Trophoblast cell (in vitro differentiated cells and primary cell): ENCODE data around the gene CLCA2.
A peak's percentile ranks its signal among the peaks of the same experiment; 100 is the strongest.

Experiments
- DNase-seq, 2 donors: peaks; one replicate each; pipeline ENCODE4 v3.0.0-alpha.2; 2016
- H2AFZ ChIP-seq: 2 replicates; pipeline ENCODE4 v1.6.1; 2013; ENCODE audit warnings: low read length, moderate library complexity, mild to moderate bottlenecking; ENCODE audit not compliant: insufficient read depth, poor library complexity
- H2AK5ac ChIP-seq: 2 replicates; pipeline ENCODE4 v1.6.1; 2013; ENCODE audit warnings: mild to moderate bottlenecking, low read length
- H2BK120ac ChIP-seq: 2 replicates; pipeline ENCODE4 v1.6.1; 2013; ENCODE audit warnings: low read length, mild to moderate bottlenecking, moderate library complexity; ENCODE audit not compliant: insufficient read depth, poor library complexity
- H2BK12ac ChIP-seq: 2 replicates; pipeline ENCODE4 v1.6.1; 2013; ENCODE audit warnings: mild to moderate bottlenecking, low read length, moderate library complexity
- H2BK5ac ChIP-seq: 2 replicates; pipeline ENCODE4 v1.6.1; 2013; ENCODE audit warnings: low read length, low read depth, moderate library complexity, mild to moderate bottlenecking; ENCODE audit not compliant: poor library complexity
- H3K14ac ChIP-seq: 2 replicates; pipeline ENCODE4 v1.6.1; 2013; ENCODE audit warnings: mild to moderate bottlenecking, low read length
- H3K18ac ChIP-seq: 2 replicates; pipeline ENCODE4 v1.6.1; 2013; ENCODE audit warnings: mild to moderate bottlenecking, low read length
- H3K23ac ChIP-seq: 2 replicates; pipeline ENCODE4 v1.6.1; 2013; ENCODE audit warnings: low read length
- H3K27ac ChIP-seq: 2 replicates; pipeline ENCODE4 v1.5.1; 2013; ENCODE audit warnings: low read depth, mild to moderate bottlenecking, inconsistent platforms, low read length, moderate library complexity
- H3K27me3 ChIP-seq: 2 replicates; pipeline ENCODE4 v1.6.1; 2013; ENCODE audit warnings: inconsistent platforms, mild to moderate bottlenecking, low read length, moderate library complexity; ENCODE audit not compliant: insufficient read depth
- H3K36me3 ChIP-seq, 2 experiments: 1 replicate in 1 of 2; 2 replicates in 1 of 2; pipeline ENCODE4 v1.6.1; 2013; ENCODE audit warnings: low read length in 2 of 2, mild to moderate bottlenecking in 2 of 2, moderate library complexity in 1 of 2; ENCODE audit not compliant: insufficient read depth in 2 of 2, control insufficient read depth in 1 of 2
- H3K4ac ChIP-seq: 2 replicates; pipeline ENCODE4 v1.6.1; 2013; ENCODE audit warnings: low read depth, mild to moderate bottlenecking, low read length, moderate library complexity
- H3K4me1 ChIP-seq, 2 experiments: 1 replicate in 1 of 2; 2 replicates in 1 of 2; pipeline ENCODE4 v1.6.1; 2013; ENCODE audit warnings: low read length in 2 of 2, mild to moderate bottlenecking in 2 of 2, moderate library complexity in 1 of 2; ENCODE audit not compliant: insufficient read depth in 2 of 2, control insufficient read depth in 1 of 2
- H3K4me2 ChIP-seq: 2 replicates; pipeline ENCODE4 v1.6.1; 2013; ENCODE audit warnings: inconsistent platforms, mild to moderate bottlenecking, low read length, moderate library complexity
- H3K4me3 ChIP-seq: 2 replicates; pipeline ENCODE4 v1.5.1; 2013; ENCODE audit warnings: mild to moderate bottlenecking, low read depth, low read length, inconsistent platforms
- H3K79me1 ChIP-seq: one replicate; pipeline ENCODE4 v1.6.1; 2013; ENCODE audit warnings: low read length
- H3K79me2 ChIP-seq: 2 replicates; pipeline ENCODE4 v1.6.1; 2013; ENCODE audit warnings: low read length, mild to moderate bottlenecking; ENCODE audit not compliant: control insufficient read depth, insufficient read depth, poor library complexity
- H3K9ac ChIP-seq: 2 replicates; pipeline ENCODE4 v1.6.1; 2013; ENCODE audit warnings: mild to moderate bottlenecking, low read length
- H3K9me3 ChIP-seq: 2 replicates; pipeline ENCODE4 v1.6.1; 2013; ENCODE audit warnings: low read depth, mild to moderate bottlenecking, control low read depth, inconsistent platforms, low read length; ENCODE audit not compliant: insufficient read depth
- H4K12ac ChIP-seq: 2 replicates; pipeline ENCODE4 v1.6.1; 2013; ENCODE audit warnings: low read depth, mild to moderate bottlenecking, low read length, moderate library complexity
- H4K8ac ChIP-seq: 2 replicates; pipeline ENCODE4 v1.6.1; 2013; ENCODE audit warnings: low read depth, mild to moderate bottlenecking, low read length, moderate library complexity
- H4K91ac ChIP-seq: one replicate; pipeline ENCODE4 v1.6.1; 2013; ENCODE audit warnings: low read depth, mild to moderate bottlenecking, low read length, moderate library complexity
- WGBS: extraction: QIAGEN DNeasy Blood & Tissue Kit; methylation state at CpG from one replicate; pipeline ENCODE4 v1.1.7; 2013; ENCODE audit warnings: missing lambda C conversion rate; ENCODE audit not compliant: insufficient read length, insufficient coverage; ENCODE audit errors: extremely low coverage; 5-methylcytosine and 5-hydroxymethylcytosine counted together

CLCA2 gene

DNA sequence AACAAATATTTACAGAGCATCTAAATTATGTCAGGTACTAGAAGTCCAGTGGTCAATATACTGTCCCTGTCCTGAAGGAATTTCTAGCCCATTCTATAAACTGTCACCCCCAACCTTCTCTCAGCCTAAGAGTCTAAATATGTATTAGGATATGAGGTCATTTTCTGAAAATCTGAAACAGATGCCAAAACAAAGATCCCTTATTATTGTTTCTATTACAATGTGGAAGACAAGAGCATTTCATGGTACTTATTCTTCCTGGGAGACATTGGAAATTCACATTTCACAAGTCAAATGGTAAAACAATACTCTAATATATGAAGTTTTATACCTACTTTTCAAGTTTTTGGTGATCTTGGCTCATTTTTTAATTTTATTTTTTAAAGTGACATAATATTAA lies 47.3 kb downstream of the CLCA2 start:
- Histone ChIP-seq H3K79me1 (no peaks in the 10 kb centered on the region), H3K4me1 (no peaks in the 10 kb centered on the region), H3K9me3 (no peaks in the 10 kb centered on the region), H2BK120ac (no peak overlapping the region), H2AK5ac (no peak overlapping the region), H4K8ac (no peak overlapping the region), H2BK12ac (no peak overlapping the region), H3K36me3 (no peaks in the 10 kb centered on the region), H3K18ac (no peak overlapping the region), H2AFZ (no peak overlapping the region), H3K79me2 (no peaks in the 10 kb centered on the region), H2BK5ac (no peak overlapping the region), H3K14ac (no peak overlapping the region), H4K12ac (no peak overlapping the region), H3K27me3 (no peaks in the 10 kb centered on the region), H3K4me3 (no peak overlapping the region), H3K9ac (no peak overlapping the region), H3K4me2 (no peak overlapping the region), H3K4ac (no peak overlapping the region), H4K91ac (no peak overlapping the region), H3K23ac (no peak overlapping the region), H3K27ac (no peak overlapping the region)
- no peak for DNase-seq

DNA sequence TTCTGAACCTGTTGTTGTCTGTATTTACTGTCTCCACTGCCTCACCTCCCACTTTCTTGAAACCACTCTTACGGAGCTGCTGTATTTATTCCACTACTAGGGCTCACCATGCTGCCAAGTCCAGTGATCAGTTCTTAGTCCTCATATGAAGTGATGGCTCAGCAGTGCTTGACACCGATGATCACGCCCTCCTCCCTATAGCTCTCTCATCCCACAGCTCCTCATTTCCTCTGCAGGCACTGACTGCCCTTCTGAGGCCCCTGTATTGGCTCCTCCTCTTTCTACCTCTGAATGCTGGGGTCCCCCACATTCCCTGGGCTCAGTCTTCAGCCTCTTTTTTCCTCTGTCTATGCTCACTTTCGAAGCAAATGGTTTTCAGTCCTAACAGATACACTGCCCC lies 48.2 kb downstream of the CLCA2 start:
- Histone ChIP-seq H2AFZ (peak overlapping the region; percentile 41), H3K79me2 (no peaks in the 10 kb centered on the region), H3K23ac (no peak overlapping the region), H3K36me3 (no peaks in the 10 kb centered on the region), H4K12ac (no peak overlapping the region), H3K4ac (no peak overlapping the region), H3K27me3 (no peaks in the 10 kb centered on the region), H3K18ac (no peak overlapping the region), H3K9me3 (no peaks in the 10 kb centered on the region), H2AK5ac (no peak overlapping the region), H2BK120ac (no peak overlapping the region), H3K27ac (no peak overlapping the region), H2BK12ac (no peak overlapping the region), H3K79me1 (no peaks in the 10 kb centered on the region), H3K4me3 (no peak overlapping the region), H3K9ac (no peak overlapping the region), H4K8ac (no peak overlapping the region), H3K4me2 (no peak overlapping the region), H2BK5ac (no peak overlapping the region), H3K4me1 (no peaks in the 10 kb centered on the region), H3K14ac (no peak overlapping the region), H4K91ac (no peak overlapping the region)
- no peak for DNase-seq
- no CpG with 5 or more reads among the region's 4 CpGs for WGBS

DNA sequence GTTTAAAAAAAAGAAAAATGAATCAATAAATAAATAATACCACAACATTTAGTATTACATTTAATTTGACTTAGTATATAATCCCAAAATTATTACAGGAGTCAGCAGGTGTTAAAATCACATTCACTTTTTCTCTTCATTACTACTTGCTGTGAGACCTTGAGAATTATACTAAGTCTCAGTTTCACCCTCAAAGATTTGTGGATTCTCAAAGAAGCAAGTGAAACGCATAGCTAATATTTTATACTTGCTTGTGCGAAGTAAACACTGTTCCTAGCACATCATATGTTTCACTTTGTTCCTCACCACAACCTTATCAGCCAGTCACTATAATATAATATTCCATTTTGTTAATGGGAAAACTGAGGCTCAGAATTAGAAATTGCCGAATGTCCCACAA lies 48.8 kb downstream of the CLCA2 start:
- Histone ChIP-seq H3K27me3 (no peaks in the 10 kb centered on the region), H3K4me3 (no peak overlapping the region), H2BK120ac (no peak overlapping the region), H3K23ac (no peak overlapping the region), H3K9me3 (no peaks in the 10 kb centered on the region), H4K8ac (no peak overlapping the region), H3K9ac (no peak overlapping the region), H3K4me1 (no peaks in the 10 kb centered on the region), H3K4ac (no peak overlapping the region), H2AFZ (no peak overlapping the region), H3K14ac (no peak overlapping the region), H3K79me1 (no peaks in the 10 kb centered on the region), H3K79me2 (no peaks in the 10 kb centered on the region), H2AK5ac (no peak overlapping the region), H3K4me2 (no peak overlapping the region), H3K27ac (no peak overlapping the region), H4K91ac (no peak overlapping the region), H2BK12ac (no peak overlapping the region), H2BK5ac (no peak overlapping the region), H3K36me3 (no peaks in the 10 kb centered on the region), H3K18ac (no peak overlapping the region), H4K12ac (no peak overlapping the region)
- DNase-seq, result no peak
- WGBS, result no CpG with 5 or more reads among the region's 3 CpGs

DNA sequence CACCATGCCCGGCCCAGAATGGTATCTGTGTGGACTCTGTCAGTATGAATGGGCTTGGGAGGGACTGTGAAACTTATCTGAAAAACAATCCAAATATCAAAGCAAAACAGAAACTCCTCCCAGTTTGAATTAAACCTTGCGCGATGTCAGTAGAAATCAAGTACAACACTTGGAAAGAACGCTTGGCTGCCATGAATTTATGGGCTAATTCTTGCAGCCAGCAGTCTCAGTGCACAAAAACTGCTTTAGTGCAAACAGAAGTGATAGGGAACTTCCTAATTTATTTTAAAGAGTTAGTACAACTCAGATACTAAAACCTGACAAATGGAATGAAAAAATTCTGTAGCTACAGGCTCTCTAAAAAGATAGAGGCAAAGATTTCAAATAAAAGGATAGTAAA lies 53.3 kb downstream of the CLCA2 start:
- Histone ChIP-seq H3K4ac (no peak overlapping the region), H3K27ac (no peak overlapping the region), H4K12ac (no peak overlapping the region), H2BK12ac (no peak overlapping the region), H4K91ac (no peak overlapping the region), H3K4me3 (no peak overlapping the region), H3K9me3 (no peaks in the 10 kb centered on the region), H3K23ac (no peak overlapping the region), H2AFZ (no peak overlapping the region), H2BK5ac (no peak overlapping the region), H2AK5ac (no peak overlapping the region), H3K79me2 (no peaks in the 10 kb centered on the region), H3K79me1 (no peaks in the 10 kb centered on the region), H3K4me1 (no peaks in the 10 kb centered on the region), H3K18ac (no peak overlapping the region), H3K14ac (no peak overlapping the region), H3K4me2 (no peak overlapping the region), H3K27me3 (no peaks in the 10 kb centered on the region), H3K36me3 (no peaks in the 10 kb centered on the region), H3K9ac (no peak overlapping the region), H4K8ac (no peak overlapping the region), H2BK120ac (no peak overlapping the region)
- no CpG with 5 or more reads among the region's 4 CpGs for whole genome bisulfite sequencing
- no peak for DNase-seq

DNA sequence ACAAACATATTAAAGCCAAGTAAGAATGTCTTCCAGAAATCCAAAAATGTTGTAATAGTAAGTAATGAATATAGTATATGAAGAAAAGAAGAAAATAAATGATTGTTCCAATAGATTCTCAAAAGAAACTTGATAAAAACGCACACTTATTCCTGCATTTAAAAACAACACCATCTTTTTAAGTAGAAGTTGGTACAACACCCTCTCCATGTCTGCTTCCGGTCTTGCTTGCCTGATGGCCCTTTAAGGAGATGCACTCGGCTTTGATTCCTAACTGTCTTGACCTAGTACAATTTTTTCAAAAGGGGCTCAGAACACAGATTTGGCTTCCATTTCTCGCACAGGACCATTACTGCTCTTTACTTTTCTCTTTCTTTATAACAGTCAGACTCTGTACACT lies 53.7 kb downstream of the CLCA2 start:
- Histone ChIP-seq H2BK12ac (no peak overlapping the region), H3K36me3 (no peaks in the 10 kb centered on the region), H4K8ac (no peak overlapping the region), H4K12ac (no peak overlapping the region), H3K18ac (no peak overlapping the region), H2AK5ac (no peak overlapping the region), H3K23ac (no peak overlapping the region), H3K27ac (no peak overlapping the region), H2BK5ac (no peak overlapping the region), H3K4ac (no peak overlapping the region), H3K9ac (no peak overlapping the region), H3K79me1 (no peaks in the 10 kb centered on the region), H2AFZ (no peak overlapping the region), H3K4me1 (no peaks in the 10 kb centered on the region), H3K9me3 (no peaks in the 10 kb centered on the region), H3K79me2 (no peaks in the 10 kb centered on the region), H3K4me2 (no peak overlapping the region), H3K4me3 (no peak overlapping the region), H4K91ac (no peak overlapping the region), H3K27me3 (no peaks in the 10 kb centered on the region), H2BK120ac (no peak overlapping the region), H3K14ac (no peak overlapping the region)
- no peak for DNase-seq
- no CpG with 5 or more reads among the region's 4 CpGs for WGBS
